ENCODE data around the gene LCNL1. TPM values are rescaled to one million over a fixed set of nuclear protein-coding genes. Genes with fewer than 3 reads are reported as not detected.
A peak's percentile ranks its signal among the peaks of the same experiment; 100 is the strongest.

LCNL1 gene
- total RNA-seq, 2 donors from 2014 or later = not detected

DNA sequence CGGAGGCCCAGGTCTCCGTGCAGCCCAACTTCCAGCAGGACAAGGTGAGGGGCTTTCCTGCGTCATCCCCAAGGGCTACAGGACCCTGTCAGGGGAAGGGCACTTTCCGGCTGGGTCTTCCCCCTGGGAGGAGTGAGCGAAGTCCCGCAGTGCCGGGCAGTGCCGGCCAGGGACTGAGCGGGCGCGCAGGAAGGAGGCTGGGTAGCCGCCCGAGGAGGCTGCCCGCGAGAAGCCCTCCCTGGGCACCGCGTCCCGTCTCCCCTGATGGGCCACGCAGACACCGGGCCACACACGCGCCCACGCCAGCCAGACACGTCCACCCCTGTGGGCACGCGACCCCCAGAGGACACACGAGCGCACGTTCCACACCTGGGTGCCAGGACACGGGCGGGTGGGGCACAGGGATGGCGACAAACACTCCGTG is 5.1 kb upstream of the LCNL1 start:
- intact Hi-C loops (cut with DNase I) = no loop called here
- TF ChIP-seq, protein P1, sequence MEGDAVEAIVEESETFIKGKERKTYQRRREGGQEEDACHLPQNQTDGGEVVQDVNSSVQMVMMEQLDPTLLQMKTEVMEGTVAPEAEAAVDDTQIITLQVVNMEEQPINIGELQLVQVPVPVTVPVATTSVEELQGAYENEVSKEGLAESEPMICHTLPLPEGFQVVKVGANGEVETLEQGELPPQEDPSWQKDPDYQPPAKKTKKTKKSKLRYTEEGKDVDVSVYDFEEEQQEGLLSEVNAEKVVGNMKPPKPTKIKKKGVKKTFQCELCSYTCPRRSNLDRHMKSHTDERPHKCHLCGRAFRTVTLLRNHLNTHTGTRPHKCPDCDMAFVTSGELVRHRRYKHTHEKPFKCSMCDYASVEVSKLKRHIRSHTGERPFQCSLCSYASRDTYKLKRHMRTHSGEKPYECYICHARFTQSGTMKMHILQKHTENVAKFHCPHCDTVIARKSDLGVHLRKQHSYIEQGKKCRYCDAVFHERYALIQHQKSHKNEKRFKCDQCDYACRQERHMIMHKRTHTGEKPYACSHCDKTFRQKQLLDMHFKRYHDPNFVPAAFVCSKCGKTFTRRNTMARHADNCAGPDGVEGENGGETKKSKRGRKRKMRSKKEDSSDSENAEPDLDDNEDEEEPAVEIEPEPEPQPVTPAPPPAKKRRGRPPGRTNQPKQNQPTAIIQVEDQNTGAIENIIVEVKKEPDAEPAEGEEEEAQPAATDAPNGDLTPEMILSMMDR (IDR thresholded peaks at IDR 0.05) = no peak
- TF ChIP-seq POLR2A (IDR thresholded peaks at IDR 0.05) = no peak
- no peak for ATAC-seq
- Histone ChIP-seq H3K36me3 (replicated peaks in 1 of 2; ENCODE audit: insufficient read depth in 1 of 2, low read depth in 2 of 2) (no peaks in the 10 kb centered on the region), H3K4me1 (peaks cover 6% of the 10 kb centered on the region), H3K9me3 (no peaks in the 10 kb centered on the region), H3K27ac (peak overlapping the region in 1 of 4 donors; percentile 38), H3K27me3 (no peaks in the 10 kb centered on the region), H3K4me3 (no peak overlapping the region)
- no peak for DNase-seq
- 18 to 87% methylated on average over 3 to 29 of the region's 33 CpGs for WGBS, 2 donors

DNA sequence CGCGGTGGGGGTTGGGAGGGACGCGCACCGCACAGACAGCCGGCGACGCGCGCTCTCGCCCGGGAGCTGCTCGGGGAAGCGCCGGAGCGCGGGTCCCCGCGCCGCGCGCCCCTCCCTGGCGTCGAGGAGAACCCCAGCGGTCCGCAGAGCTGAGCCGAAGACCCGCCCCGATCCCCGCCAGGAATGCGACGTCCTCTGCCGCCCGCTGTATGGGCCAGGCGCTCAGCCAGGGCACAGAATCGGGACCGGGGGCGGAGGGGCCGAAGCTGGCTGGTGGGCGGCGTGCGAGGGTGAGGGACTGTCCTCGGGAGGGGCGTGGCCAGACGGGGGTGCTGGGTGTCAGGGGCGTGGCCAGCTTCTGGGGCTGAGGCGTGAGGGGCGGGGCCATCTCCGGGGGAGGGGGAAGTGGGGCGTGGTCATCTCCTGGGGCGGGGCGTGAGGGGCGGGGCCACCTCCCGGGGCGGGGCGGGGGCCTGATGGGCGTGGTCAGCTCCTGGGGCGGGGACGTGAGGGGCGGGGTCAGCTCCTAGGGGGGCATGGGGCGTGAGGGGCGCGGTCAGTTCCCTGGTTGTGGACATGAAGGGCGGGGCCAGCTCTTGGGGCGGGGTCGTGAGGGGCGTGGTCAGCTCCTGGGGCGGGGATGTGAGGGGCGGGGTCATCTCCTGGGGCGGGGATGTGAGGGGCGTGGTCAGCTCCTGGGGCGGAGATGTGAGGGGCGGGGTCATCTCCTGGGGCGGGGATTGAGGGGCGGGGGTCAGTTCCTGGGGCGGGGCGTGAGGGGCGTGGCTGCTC is 4.5 kb upstream of the LCNL1 start:
- intact Hi-C loops (cut with DNase I) = no loop called here
- WGBS, 2 donors = 3% methylated on average over 43 of the region's 78 CpGs; no CpG with 5 or more reads in 1 of the 2 donors
- no peaks in the 10 kb centered on the region for H3K27me3 ChIP-seq
- H3K4me1 ChIP-seq = peaks cover 6% of the 10 kb centered on the region
- no peaks in the 10 kb centered on the region for H3K9me3 ChIP-seq
- H3K4me3 ChIP-seq = no peak overlapping the region
- no peak for TF ChIP-seq POLR2A (IDR thresholded peaks at IDR 0.05)
- TF ChIP-seq, protein P1 (IDR thresholded peaks at IDR 0.05) = no peak
- DNase-seq = peak; percentile 56 to 68 (median 62)
- no peaks in the 10 kb centered on the region for H3K36me3 ChIP-seq (replicated peaks in 1 of 2; ENCODE audit: insufficient read depth in 1 of 2, low read depth in 2 of 2)
- ATAC-seq = peak; percentile 46
- H3K27ac ChIP-seq = peak overlapping the region in 1 of 4 donors; percentile 38

- DNase-seq (no peak), ATAC-seq (no peak)
- Histone ChIP-seq H3K27ac (no peak overlapping the region), H3K27me3 (no peaks in the 10 kb centered on the region), H3K4me3 (no peak overlapping the region), H3K9me3 (no peaks in the 10 kb centered on the region), H3K36me3 (replicated peaks in 1 of 2; ENCODE audit: insufficient read depth in 1 of 2, low read depth in 2 of 2) (no peaks in the 10 kb centered on the region), H3K4me1 (peaks cover 6% of the 10 kb centered on the region)
- intact Hi-C loops (cut with DNase I) = no loop called here
- WGBS, 2 donors = 44 to 54% methylated on average over 19 to 26 of the region's 41 CpGs
- TF ChIP-seq, protein P1 (IDR thresholded peaks at IDR 0.05) = no peak
- no peak for TF ChIP-seq POLR2A (IDR thresholded peaks at IDR 0.05)
Measured at GRCh38 chr9:136978865-136979544, 3.8 kb upstream of the LCNL1 start.

- WGBS, 2 donors = 79 to 88% methylated on average over 4 to 26 of the region's 26 CpGs
- intact Hi-C loops (cut with DNase I) = no loop called here
- Histone ChIP-seq H3K36me3 (replicated peaks in 1 of 2; ENCODE audit: insufficient read depth in 1 of 2, low read depth in 2 of 2) (no peaks in the 10 kb centered on the region), H3K4me3 (no peak overlapping the region), H3K4me1 (peaks cover 7% of the 10 kb centered on the region), H3K9me3 (no peaks in the 10 kb centered on the region), H3K27me3 (peaks cover 0 to 5% of the 10 kb centered on the region in 2 donors), H3K27ac (no peak overlapping the region)
- TF ChIP-seq, protein P1 (IDR thresholded peaks at IDR 0.05) = no peak
- no peak for TF ChIP-seq POLR2A (IDR thresholded peaks at IDR 0.05)
- DNase-seq = no peak
- no peak for ATAC-seq
Measured at GRCh38 chr9:136979769-136980587, 2.8 kb upstream of the LCNL1 start.
